ENCODE measurements around the gene FLVCR1.

The FLVCR1 gene

GRCh38 chr1:212945463-212946160 is 87.5 kb downstream of the FLVCR1 start:
- DNase-seq: no peak

GRCh38 chr1:212946872-212947271 is 88.8 kb downstream of the FLVCR1 start:
- no peak for DNase-seq
